ENCODE results near the gene ACP5.

The ACP5 gene

GRCh38 chr19:11597202-11598102 is 20.0 kb upstream of the ACP5 start, which contains the start of gene ZNF627 (continued):
- TF ChIP-seq ZNF221 (tag by site-specific recombination; IDR thresholded peaks at IDR 0.05; ENCODE audit: borderline replicate concordance) = no peak
- no peak for TF ChIP-seq ZNF132 (tag by site-specific recombination; IDR thresholded peaks at IDR 0.05; ENCODE audit: borderline replicate concordance)
- peak; percentile 18; the same call in 1 of the 2 replicates for TF ChIP-seq ZBTB17 (tag by site-specific recombination; IDR thresholded peaks at IDR 0.05)
- peak; percentile 93 for TF ChIP-seq ZNF629 (tag by site-specific recombination; IDR thresholded peaks at IDR 0.05)
- TF ChIP-seq ZBTB8A (tag by site-specific recombination; IDR thresholded peaks at IDR 0.05) = peak; percentile 53; the same call in 1 of the 2 replicates
- TF ChIP-seq ZBTB49 (tag by site-specific recombination; IDR thresholded peaks at IDR 0.05; ENCODE audit: low read depth) = no peak
- peak; percentile 78; the same call in 1 of the 2 replicates for TF ChIP-seq ZBTB7A (tag by site-specific recombination; IDR thresholded peaks at IDR 0.05; ENCODE audit: low read depth)
- no peak for TF ChIP-seq PRDM6 (tag by site-specific recombination; IDR thresholded peaks at IDR 0.05)
- peak; percentile 86 for TF ChIP-seq ZBTB21 (tag by site-specific recombination; IDR thresholded peaks at IDR 0.05)
- TF ChIP-seq PRDM4 (tag by site-specific recombination; IDR thresholded peaks at IDR 0.05) = peak; percentile 39; the same call in 1 of the 2 replicates
- TF ChIP-seq ZNF292 (tag by site-specific recombination; IDR thresholded peaks at IDR 0.05; ENCODE audit: borderline replicate concordance, low read depth) = no peak
- no peak for TF ChIP-seq ZNF433 (tag by site-specific recombination; IDR thresholded peaks at IDR 0.05; ENCODE audit: low read depth)
- TF ChIP-seq ZNF558 (tag by site-specific recombination; IDR thresholded peaks at IDR 0.05) = no peak
- no peak for TF ChIP-seq BCL11A (tag by site-specific recombination; IDR thresholded peaks at IDR 0.05; ENCODE audit: low read depth)
- no peak for TF ChIP-seq ZNF362 (tag by site-specific recombination; IDR thresholded peaks at IDR 0.05)
- peak; percentile 90 for TF ChIP-seq SP2 (tag by site-specific recombination; IDR thresholded peaks at IDR 0.05)
- no peak for TF ChIP-seq ZNF544 (tag by site-specific recombination; IDR thresholded peaks at IDR 0.05)
- TF ChIP-seq ZNF677 (tag by site-specific recombination; IDR thresholded peaks at IDR 0.05) = no peak; the same call in 1 of the 2 replicates
- no peak for TF ChIP-seq RBAK (tag by site-specific recombination; IDR thresholded peaks at IDR 0.05)
- TF ChIP-seq ZFP37 (tag by site-specific recombination; IDR thresholded peaks at IDR 0.05) = peak; percentile 90
- peak; percentile 37 for TF ChIP-seq WT1 (tag by site-specific recombination; IDR thresholded peaks at IDR 0.05)
- no peak for TF ChIP-seq ZNF155 (tag by site-specific recombination; IDR thresholded peaks at IDR 0.05)
- no peak for TF ChIP-seq ZNF837 (tag by site-specific recombination; IDR thresholded peaks at IDR 0.05)
- no peak for TF ChIP-seq SCRT1 (tag by site-specific recombination; IDR thresholded peaks at IDR 0.05; ENCODE audit: borderline replicate concordance)
- TF ChIP-seq KLF8 (tag by site-specific recombination; IDR thresholded peaks at IDR 0.05) = peak; percentile 77; the same call in 1 of the 2 replicates
- TF ChIP-seq GFI1B (tag by site-specific recombination; IDR thresholded peaks at IDR 0.05) = 0 out of 2 replicates have a peak, but pooled peaks have one; percentile 39
- TF ChIP-seq ZNF670 (tag by site-specific recombination; IDR thresholded peaks at IDR 0.05; ENCODE audit: low read depth) = no peak
- TF ChIP-seq ZNF19 (tag by site-specific recombination; IDR thresholded peaks at IDR 0.05; ENCODE audit: low read depth) = no peak
- 0 out of 2 replicates have a peak, but pooled peaks have one; percentile 33 for TF ChIP-seq ZNF223 (tag by site-specific recombination; IDR thresholded peaks at IDR 0.05)
- TF ChIP-seq ZFP3 (tag by site-specific recombination; IDR thresholded peaks at IDR 0.05; ENCODE audit: low read depth) = no peak
- TF ChIP-seq ZNF146 (tag by site-specific recombination; IDR thresholded peaks at IDR 0.05) = peak; percentile 43; the same call in 1 of the 2 replicates
- TF ChIP-seq ZNF645 (tag by site-specific recombination; IDR thresholded peaks at IDR 0.05) = 0 out of 2 replicates have a peak, but pooled peaks have one; percentile 37
